AG04449 (cell line): ENCODE data around the gene YDJC.
A peak's percentile ranks its signal among the peaks of the same experiment; 100 is the strongest.

Source experiments
- CTCF ChIA-PET: fragments of 350-600 bp; formaldehyde crosslinking; extraction: SDS; loops from one replicate; lab custom pipeline; 2021; ENCODE audit warnings: antibody characterized with exemption; lab: Yijun Ruan, JAX
- POLR2A ChIA-PET: fragments of 400-600, 350-600 bp; formaldehyde crosslinking; extraction: SDS; loops from one replicate; lab custom pipeline; 2020; ENCODE audit warnings: antibody characterized with exemption, inconsistent platforms; lab: Yijun Ruan, JAX
- DNase-seq: peaks from one replicate; pipeline ENCODE4 v3.0.0-alpha.2; 2010; ENCODE audit warnings: low read depth, low spot score
- H3K4me3 ChIP-seq: 2 replicates; pipeline ENCODE4 v1.5.1; 2011; ENCODE audit warnings: low read depth, mild to moderate bottlenecking, control low read depth, low read length
- TF ChIP-seq, protein P1 (sequence below): IDR thresholded peaks from one replicate; pipeline ENCODE4 v1.5.1; 2011; ENCODE audit warnings: mild to moderate bottlenecking, moderate library complexity, low read length, control low read depth, inconsistent platforms; ENCODE audit not compliant: insufficient read depth; ENCODE audit errors: missing control alignments

The YDJC gene

DNA sequence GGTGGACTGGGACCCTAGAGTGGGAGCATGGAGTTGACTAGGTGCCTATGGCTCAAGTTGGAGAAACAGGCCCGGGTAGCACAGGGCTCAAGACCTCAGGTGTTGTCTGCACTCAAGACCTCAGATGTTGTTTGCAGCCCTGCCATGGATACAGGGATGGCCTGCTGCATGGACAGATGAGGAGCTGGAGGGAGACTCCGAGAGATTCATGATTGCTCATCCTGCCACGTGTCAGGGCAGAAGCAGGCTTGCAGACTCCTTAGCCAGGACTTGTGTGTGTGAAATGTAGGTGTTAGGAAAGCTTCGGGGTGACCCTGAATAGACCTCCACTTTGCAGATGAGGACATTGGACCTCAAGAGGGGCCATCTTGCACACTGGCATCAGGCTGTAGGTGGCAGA is 3.7 kb upstream of the YDJC start:
- POLR2A ChIA-PET, result interaction anchor here (1.0 kb wide), 1 partner anchor 8 kb away, joined by 3 read pairs; no protein-coding TSS in a partner anchor
- CTCF ChIA-PET, result interaction anchor here (12.1 kb wide), 1 partner anchor 11 kb away, joined by 158 read pairs; the partner anchor contains the start of gene SDF2L1
- H3K4me3 ChIP-seq, result no peak overlapping the region
- TF ChIP-seq, protein P1, sequence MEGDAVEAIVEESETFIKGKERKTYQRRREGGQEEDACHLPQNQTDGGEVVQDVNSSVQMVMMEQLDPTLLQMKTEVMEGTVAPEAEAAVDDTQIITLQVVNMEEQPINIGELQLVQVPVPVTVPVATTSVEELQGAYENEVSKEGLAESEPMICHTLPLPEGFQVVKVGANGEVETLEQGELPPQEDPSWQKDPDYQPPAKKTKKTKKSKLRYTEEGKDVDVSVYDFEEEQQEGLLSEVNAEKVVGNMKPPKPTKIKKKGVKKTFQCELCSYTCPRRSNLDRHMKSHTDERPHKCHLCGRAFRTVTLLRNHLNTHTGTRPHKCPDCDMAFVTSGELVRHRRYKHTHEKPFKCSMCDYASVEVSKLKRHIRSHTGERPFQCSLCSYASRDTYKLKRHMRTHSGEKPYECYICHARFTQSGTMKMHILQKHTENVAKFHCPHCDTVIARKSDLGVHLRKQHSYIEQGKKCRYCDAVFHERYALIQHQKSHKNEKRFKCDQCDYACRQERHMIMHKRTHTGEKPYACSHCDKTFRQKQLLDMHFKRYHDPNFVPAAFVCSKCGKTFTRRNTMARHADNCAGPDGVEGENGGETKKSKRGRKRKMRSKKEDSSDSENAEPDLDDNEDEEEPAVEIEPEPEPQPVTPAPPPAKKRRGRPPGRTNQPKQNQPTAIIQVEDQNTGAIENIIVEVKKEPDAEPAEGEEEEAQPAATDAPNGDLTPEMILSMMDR, result no peak
- no peak for DNase-seq

DNA sequence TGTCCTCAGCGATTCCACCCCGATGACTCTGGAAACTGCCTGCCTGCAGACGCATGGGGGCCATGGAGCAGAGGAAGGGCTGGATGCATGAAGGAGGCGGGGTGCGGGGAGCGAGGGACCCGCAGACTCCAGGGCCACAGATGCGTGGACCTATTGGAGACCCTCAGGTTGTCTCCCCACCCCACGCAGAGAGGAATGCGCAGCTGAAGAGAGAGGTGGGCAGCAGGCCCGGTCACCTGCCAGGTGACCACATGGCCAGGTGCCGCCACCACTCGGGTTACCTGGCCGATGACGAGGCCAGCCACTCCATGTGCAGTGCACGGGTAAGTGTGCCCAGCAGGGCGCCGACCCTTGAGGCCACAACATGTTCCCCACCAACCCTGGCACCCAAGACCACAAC is 3.1 kb upstream of the YDJC start:
- no peak for DNase-seq
- ChIA-PET CTCF (interaction anchor here (12.1 kb wide), 1 partner anchor 11 kb away, joined by 158 read pairs; the partner anchor contains the start of gene SDF2L1), POLR2A (interaction anchor here (1.0 kb wide), 1 partner anchor 9 kb away, joined by 3 read pairs; no protein-coding TSS in a partner anchor)
- H3K4me3 ChIP-seq, result no peak overlapping the region
- TF ChIP-seq, protein P1, result no peak

DNA sequence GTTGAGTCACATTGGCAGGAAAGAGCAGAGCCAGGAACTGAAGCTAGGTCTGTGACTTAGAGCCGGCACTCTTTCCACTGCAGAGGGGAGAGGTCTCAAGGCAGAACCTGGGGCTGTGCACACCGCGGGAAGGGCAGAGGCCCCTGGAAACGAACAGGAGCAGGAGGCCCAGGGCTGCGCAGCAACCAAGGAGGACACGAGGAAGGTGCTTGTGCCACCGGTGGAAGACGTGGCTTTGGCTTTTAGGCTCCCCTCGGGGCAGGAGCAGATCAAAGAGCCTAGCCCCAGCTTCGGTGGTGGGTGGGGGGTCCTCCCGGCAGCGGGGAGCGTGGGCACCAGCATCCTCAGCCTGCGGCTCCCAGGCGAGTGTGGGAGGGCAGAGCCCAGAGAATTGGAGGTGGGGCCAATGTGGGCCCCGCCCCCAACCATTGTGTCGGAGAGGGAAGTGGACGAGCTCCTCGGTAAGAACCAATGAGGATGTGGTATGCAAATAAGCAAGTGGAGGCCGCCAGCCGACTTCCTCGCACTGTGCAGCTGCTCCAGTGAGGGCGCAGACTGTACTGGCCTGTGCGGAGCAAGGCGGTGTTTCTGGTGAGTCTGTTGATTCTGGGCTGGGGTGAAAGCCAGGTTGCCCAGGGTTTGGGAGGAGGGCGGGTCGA is 2.5 kb upstream of the YDJC start, which contains the start of gene CCDC116:
Gene CCDC116 (plus strand): TSS at position 524 of the 659 bp plus-strand sequence. CDS start 422 bp downstream, outside the sequence.
- POLR2A ChIA-PET, result interaction anchor here (1.0 kb wide), 1 partner anchor 9 kb away, joined by 3 read pairs; no protein-coding TSS in a partner anchor
- no peak for DNase-seq
- TF ChIP-seq, protein P1, result no peak
- CTCF ChIA-PET, result interaction anchor here (1.1 to 12.1 kb wide), 2 partner anchors 12 to 23 kb away, joined by 3 to 158 read pairs; partner anchors contain the start of gene SDF2L1
- H3K4me3 ChIP-seq, result no peak within 1 kb of the TSS

DNA sequence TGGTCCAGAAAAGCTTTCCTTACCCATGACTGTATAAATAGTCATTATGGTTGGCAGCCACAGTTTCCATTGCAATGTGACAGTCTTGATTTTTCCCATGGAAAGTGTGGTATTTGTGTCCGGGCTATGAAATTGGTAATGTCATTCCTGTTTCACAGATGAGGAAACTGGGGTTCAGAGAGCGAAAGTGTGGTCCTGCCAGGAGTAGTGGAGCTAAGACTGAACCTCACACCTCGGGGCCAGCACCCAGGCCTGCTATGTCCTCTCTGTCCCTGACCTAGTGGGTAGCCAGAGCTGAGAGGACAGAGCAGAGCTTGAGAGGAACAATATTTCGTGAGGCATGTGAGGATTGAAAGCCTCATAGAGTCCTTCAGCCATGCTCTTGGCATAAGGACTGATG is 1.2 kb upstream of the YDJC start:
- H3K4me3 ChIP-seq, result no peak overlapping the region
- TF ChIP-seq, protein P1, result no peak
- CTCF ChIA-PET, result interaction anchor here (0.7 to 12.1 kb wide), 13 partner anchors 8 to 62 kb away, joined by 3 to 158 read pairs (median 5); partner anchors contain the start of gene SDF2L1
- DNase-seq, result no peak
- POLR2A ChIA-PET, result no interaction called here

DNA sequence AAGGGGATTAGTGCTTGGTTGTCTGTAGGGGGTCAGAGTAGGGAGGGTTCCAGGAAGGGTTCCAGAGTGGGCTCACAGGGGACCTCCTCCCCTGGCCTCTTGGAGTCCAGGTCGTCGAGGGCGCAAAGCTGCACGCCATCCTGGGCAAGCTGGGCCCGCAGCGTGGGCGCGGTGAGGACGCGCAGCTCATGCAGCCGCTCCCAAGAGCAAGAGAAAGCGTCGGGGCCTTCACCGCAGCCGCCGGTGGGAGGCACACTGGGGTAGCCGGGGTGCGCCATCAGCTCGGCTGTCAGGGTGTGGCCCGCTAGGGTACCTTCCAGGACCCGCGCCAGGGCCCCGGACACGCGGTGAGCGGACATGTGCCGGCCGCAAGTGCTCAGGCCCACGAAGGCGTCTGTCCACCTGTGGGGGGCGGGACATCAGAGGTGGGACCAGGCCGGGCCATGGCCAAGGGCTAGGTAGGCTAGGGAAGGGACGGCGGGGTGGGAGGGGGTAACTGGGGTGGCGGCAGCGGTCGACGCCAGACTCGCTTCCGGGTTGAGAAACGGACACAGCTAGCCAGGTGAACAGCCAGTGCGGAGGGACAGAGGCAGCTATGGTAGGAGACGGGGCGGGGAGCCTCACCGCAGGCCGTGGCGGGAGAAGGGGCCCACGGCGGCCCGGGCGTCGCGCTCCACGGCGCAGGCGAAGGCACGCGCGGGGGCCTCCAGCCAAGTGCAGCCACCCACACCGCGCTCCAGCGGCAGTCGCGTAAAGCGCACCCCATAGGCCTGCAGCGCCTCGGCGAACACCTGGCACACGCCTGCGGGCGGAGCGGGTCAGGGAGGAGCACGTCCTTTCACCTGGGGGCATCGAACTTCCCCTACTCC is 1.2 kb downstream of the YDJC start:
- DNase-seq, result no peak
- POLR2A ChIA-PET, result interaction anchor here (1.5 kb wide), 1 partner anchor 13 kb away, joined by 5 read pairs; the partner anchor contains the start of gene SDF2L1
- CTCF ChIA-PET, result interaction anchor here (0.9 to 12.1 kb wide), 15 partner anchors 9 to 63 kb away, joined by 3 to 158 read pairs (median 8); partner anchors contain the start of gene SDF2L1
- TF ChIP-seq, protein P1, result no peak
- H3K4me3 ChIP-seq, result peak overlapping the region; percentile 94
